WI38 (cell line): ENCODE data around the gene PHACTR1.

Experiments used
- H3K4me3 ChIP-seq: 2 replicates; pipeline ENCODE4 v1.5.1; 2011; ENCODE audit warnings: low read depth, mild to moderate bottlenecking, control low read depth, low read length
- CTCF ChIP-seq: IDR thresholded peaks from 2 replicates; pipeline ENCODE4 v1.5.1; 2012; ENCODE audit warnings: low read depth, mild to moderate bottlenecking, control low read depth, low read length

The PHACTR1 gene

GRCh38 chr6:13290335-13290734 lies 573.8 kb downstream of the PHACTR1 start:
- no peak for TF ChIP-seq CTCF
- no peak overlapping the region for H3K4me3 ChIP-seq

- no peak overlapping the region for H3K4me3 ChIP-seq
- no peak for TF ChIP-seq CTCF
These were observed 576.2 kb downstream of the PHACTR1 start for GRCh38 chr6:13292774-13293173.

GRCh38 chr6:13294499-13295069 lies 578.0 kb downstream of the PHACTR1 start:
- no peak for TF ChIP-seq CTCF
- H3K4me3 ChIP-seq: no peak overlapping the region

GRCh38 chr6:13295576-13295975 lies 579.0 kb downstream of the PHACTR1 start:
- no peak overlapping the region for H3K4me3 ChIP-seq
- TF ChIP-seq CTCF: no peak

- no peak for TF ChIP-seq CTCF
These were observed 580.0 kb downstream of the PHACTR1 start for GRCh38 chr6:13296536-13296997.

GRCh38 chr6:13297391-13297790 lies 580.8 kb downstream of the PHACTR1 start:
- no peak for TF ChIP-seq CTCF
- H3K4me3 ChIP-seq: no peak overlapping the region

More at GRCh38 chr6:13296536-13296997, 580.0 kb downstream of the PHACTR1 start:
- no peak overlapping the region for H3K4me3 ChIP-seq

GRCh38 chr6:13298446-13298845 lies 581.9 kb downstream of the PHACTR1 start:
- no peak overlapping the region for H3K4me3 ChIP-seq
- no peak for TF ChIP-seq CTCF
